HepG2 (cell line): ENCODE results near the gene GOLT1A.

ENCODE experiments used
- ETV6 ChIP-seq: sonication (generic); formaldehyde crosslinking; conservative IDR thresholded peaks from 2 replicates; pipeline ENCODE4 v1.4.0; 2020; ENCODE audit warnings: missing genetic modification reagents
- MAZ ChIP-seq, 2 experiments: sonication (generic) in 1 of 2; formaldehyde crosslinking in 1 of 2; IDR thresholded peaks; 2 replicates each; pipeline versions ENCODE4 v1.5.0 to v1.6.1; 2012 to 2020; ENCODE audit warnings: low read depth in 2 of 2, mild to moderate bottlenecking in 2 of 2, borderline replicate concordance in 1 of 2, improper control_type of control experiment in 1 of 2, low read length in 1 of 2, missing genetic modification reagents in 1 of 2, moderate library complexity in 1 of 2
- MYNN ChIP-seq: sonication (generic); formaldehyde crosslinking; IDR thresholded peaks from 2 replicates; pipeline ENCODE4 v1.4.0; 2020; ENCODE audit warnings: mild to moderate bottlenecking, low read depth, missing genetic modification reagents
- POLR2A ChIP-seq, 2 experiments: IDR thresholded peaks; 2 replicates each; pipeline ENCODE4 v1.6.1; 2011; ENCODE audit warnings: low read depth in 2 of 2, low read length in 2 of 2, mild to moderate bottlenecking in 1 of 2, moderate library complexity in 1 of 2; ENCODE audit not compliant: insufficient read depth in 1 of 2
- POLR2AphosphoS5 ChIP-seq: IDR thresholded peaks from 2 replicates; pipeline ENCODE4 v1.6.1; 2012; ENCODE audit warnings: low read depth, low read length
- RXRB ChIP-seq: IDR thresholded peaks from 2 replicates; pipeline ENCODE4 v1.6.1; 2016; ENCODE audit warnings: borderline replicate concordance, missing genetic modification reagents, missing compliant biosample characterization
- SP1 ChIP-seq, 2 experiments: fragments of 450-650 bp in 1 of 2; sonication (generic) in 1 of 2; formaldehyde crosslinking in 1 of 2; IDR thresholded peaks; 2 replicates each; pipeline versions ENCODE4 v1.4.0 to v1.6.1; 2016 to 2020; ENCODE audit warnings: missing genetic modification reagents in 1 of 2
- TCF12 ChIP-seq, 2 experiments: fragments of 450-650 bp in 1 of 2; sonication (generic) in 1 of 2; formaldehyde crosslinking in 1 of 2; IDR thresholded peaks; 2 replicates each; pipeline versions ENCODE4 v1.6.1 to v1.8.0; 2017 to 2022; ENCODE audit warnings: antibody characterized with exemption in 1 of 2, mild to moderate bottlenecking in 1 of 2, missing genetic modification reagents in 1 of 2, moderate library complexity in 1 of 2
- YY1 ChIP-seq: IDR thresholded peaks from 2 replicates; pipeline ENCODE4 v1.6.1; 2011; ENCODE audit warnings: low read length, low read depth, moderate library complexity, mild to moderate bottlenecking; ENCODE audit not compliant: insufficient read depth, insufficient replicate concordance
- TF ChIP-seq, protein P1 (sequence below): IDR thresholded peaks from 2 replicates; pipeline ENCODE4 v1.6.1; 2016; ENCODE audit warnings: control low read depth
- TF ChIP-seq, protein P2 (sequence below): sonication (generic); formaldehyde crosslinking; IDR thresholded peaks from 2 replicates; pipeline ENCODE4 v1.8.1; 2022; ENCODE audit warnings: mild to moderate bottlenecking, missing genetic modification reagents
- TF ChIP-seq, protein P3 (sequence below): sonication (generic); formaldehyde crosslinking; IDR thresholded peaks from 2 replicates; pipeline ENCODE4 v1.5.0; 2020; ENCODE audit warnings: mild to moderate bottlenecking, missing genetic modification reagents, moderate library complexity
- TF ChIP-seq, protein P4 (sequence below): IDR thresholded peaks from 2 replicates; pipeline ENCODE4 v1.6.1; 2012; ENCODE audit warnings: inconsistent platforms
- TF ChIP-seq, protein P5 (sequence below): sonication (generic); formaldehyde crosslinking; IDR thresholded peaks from 2 replicates; pipeline ENCODE4 v1.5.1; 2020; ENCODE audit warnings: missing genetic modification reagents, mild to moderate bottlenecking, borderline replicate concordance

DNA sequence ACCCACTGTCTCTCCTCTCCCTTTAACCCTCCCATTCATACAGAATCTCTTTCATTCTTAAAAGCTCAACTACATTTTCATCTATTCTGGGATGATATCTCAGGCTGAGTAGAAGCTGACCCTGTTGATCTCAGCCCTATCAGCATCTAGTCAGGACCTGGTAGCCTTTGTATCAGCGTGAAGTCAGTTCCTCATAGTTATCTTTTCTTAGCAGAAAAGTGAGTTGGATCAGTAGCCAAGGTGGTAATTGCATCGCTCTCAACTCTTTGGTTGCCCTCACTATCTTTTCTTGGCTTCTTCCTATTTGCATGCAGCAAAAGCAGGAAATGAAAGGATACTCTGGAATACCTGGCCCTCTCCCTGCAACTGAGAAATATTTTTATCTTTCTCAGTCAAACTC, 13.6 kb upstream of the GOLT1A start:
- TF ChIP-seq MYNN (CRISPR knock-in tag) = no peak
- TF ChIP-seq, protein P1, sequence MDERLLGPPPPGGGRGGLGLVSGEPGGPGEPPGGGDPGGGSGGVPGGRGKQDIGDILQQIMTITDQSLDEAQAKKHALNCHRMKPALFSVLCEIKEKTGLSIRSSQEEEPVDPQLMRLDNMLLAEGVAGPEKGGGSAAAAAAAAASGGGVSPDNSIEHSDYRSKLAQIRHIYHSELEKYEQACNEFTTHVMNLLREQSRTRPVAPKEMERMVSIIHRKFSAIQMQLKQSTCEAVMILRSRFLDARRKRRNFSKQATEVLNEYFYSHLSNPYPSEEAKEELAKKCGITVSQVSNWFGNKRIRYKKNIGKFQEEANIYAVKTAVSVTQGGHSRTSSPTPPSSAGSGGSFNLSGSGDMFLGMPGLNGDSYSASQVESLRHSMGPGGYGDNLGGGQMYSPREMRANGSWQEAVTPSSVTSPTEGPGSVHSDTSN = no peak
- no peak for TF ChIP-seq POLR2A (IDR thresholded peaks at IDR 0.05; ENCODE audit: insufficient read depth in 1 of 2, low read depth in 2 of 2, low read length in 2 of 2)
- TF ChIP-seq, protein P2, sequence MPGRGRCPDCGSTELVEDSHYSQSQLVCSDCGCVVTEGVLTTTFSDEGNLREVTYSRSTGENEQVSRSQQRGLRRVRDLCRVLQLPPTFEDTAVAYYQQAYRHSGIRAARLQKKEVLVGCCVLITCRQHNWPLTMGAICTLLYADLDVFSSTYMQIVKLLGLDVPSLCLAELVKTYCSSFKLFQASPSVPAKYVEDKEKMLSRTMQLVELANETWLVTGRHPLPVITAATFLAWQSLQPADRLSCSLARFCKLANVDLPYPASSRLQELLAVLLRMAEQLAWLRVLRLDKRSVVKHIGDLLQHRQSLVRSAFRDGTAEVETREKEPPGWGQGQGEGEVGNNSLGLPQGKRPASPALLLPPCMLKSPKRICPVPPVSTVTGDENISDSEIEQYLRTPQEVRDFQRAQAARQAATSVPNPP (CRISPR knock-in tag) = no peak
- no peak for TF ChIP-seq TCF12 (IDR thresholded peaks at IDR 0.05)
- TF ChIP-seq TCF12 (CRISPR knock-in tag; IDR thresholded peaks at IDR 0.05) = no peak
- TF ChIP-seq SP1 (IDR thresholded peaks at IDR 0.05) = no peak
- TF ChIP-seq SP1 (CRISPR knock-in tag; IDR thresholded peaks at IDR 0.05) = no peak
- no peak for TF ChIP-seq POLR2AphosphoS5
- no peak for TF ChIP-seq YY1
- TF ChIP-seq RXRB (CRISPR knock-in tag) = no peak
- TF ChIP-seq, protein P3, sequence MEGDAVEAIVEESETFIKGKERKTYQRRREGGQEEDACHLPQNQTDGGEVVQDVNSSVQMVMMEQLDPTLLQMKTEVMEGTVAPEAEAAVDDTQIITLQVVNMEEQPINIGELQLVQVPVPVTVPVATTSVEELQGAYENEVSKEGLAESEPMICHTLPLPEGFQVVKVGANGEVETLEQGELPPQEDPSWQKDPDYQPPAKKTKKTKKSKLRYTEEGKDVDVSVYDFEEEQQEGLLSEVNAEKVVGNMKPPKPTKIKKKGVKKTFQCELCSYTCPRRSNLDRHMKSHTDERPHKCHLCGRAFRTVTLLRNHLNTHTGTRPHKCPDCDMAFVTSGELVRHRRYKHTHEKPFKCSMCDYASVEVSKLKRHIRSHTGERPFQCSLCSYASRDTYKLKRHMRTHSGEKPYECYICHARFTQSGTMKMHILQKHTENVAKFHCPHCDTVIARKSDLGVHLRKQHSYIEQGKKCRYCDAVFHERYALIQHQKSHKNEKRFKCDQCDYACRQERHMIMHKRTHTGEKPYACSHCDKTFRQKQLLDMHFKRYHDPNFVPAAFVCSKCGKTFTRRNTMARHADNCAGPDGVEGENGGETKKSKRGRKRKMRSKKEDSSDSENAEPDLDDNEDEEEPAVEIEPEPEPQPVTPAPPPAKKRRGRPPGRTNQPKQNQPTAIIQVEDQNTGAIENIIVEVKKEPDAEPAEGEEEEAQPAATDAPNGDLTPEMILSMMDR (CRISPR knock-in tag) = no peak
- TF ChIP-seq ETV6 (CRISPR knock-in tag) = no peak
- TF ChIP-seq, protein P4, sequence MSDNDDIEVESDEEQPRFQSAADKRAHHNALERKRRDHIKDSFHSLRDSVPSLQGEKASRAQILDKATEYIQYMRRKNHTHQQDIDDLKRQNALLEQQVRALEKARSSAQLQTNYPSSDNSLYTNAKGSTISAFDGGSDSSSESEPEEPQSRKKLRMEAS = no peak
- TF ChIP-seq, protein P5, sequence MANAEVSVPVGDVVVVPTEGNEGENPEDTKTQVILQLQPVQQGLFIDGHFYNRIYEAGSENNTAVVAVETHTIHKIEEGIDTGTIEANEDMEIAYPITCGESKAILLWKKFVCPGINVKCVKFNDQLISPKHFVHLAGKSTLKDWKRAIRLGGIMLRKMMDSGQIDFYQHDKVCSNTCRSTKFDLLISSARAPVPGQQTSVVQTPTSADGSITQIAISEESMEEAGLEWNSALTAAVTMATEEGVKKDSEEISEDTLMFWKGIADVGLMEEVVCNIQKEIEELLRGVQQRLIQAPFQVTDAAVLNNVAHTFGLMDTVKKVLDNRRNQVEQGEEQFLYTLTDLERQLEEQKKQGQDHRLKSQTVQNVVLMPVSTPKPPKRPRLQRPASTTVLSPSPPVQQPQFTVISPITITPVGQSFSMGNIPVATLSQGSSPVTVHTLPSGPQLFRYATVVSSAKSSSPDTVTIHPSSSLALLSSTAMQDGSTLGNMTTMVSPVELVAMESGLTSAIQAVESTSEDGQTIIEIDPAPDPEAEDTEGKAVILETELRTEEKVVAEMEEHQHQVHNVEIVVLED = no peak
- no peak for TF ChIP-seq MAZ (IDR thresholded peaks at IDR 0.05; ENCODE audit: borderline replicate concordance, low read depth, low read length)
- no peak for TF ChIP-seq MAZ (CRISPR knock-in tag; IDR thresholded peaks at IDR 0.05; ENCODE audit: low read depth)
